GM12872 (cell line): ENCODE measurements around the gene ADSS1.

ENCODE experiments used
- CTCF ChIP-seq: IDR thresholded peaks from 3 replicates; pipeline ENCODE4 v1.5.1; 2011; ENCODE audit warnings: low read depth, mild to moderate bottlenecking, low read length, moderate library complexity; ENCODE audit not compliant: insufficient read depth

Gene ADSS1

GRCh38 chr14:104689109-104689880 is 34.7 kb upstream of the ADSS1 start, which contains the start of gene INF2:
INF2 (plus strand) TSS chr14:104689618; CDS start chr14:104701366, 11,748 bp downstream.
- TF ChIP-seq CTCF, result no peak

GRCh38 chr14:104689881-104690711 is 33.9 kb upstream of the ADSS1 start:
- TF ChIP-seq CTCF, result no peak

- TF ChIP-seq CTCF, result no peak
Observed at GRCh38 chr14:104690861-104691455, 33.1 kb upstream of the ADSS1 start.

- no peak for TF ChIP-seq CTCF
Observed at GRCh38 chr14:104691546-104692260, 32.3 kb upstream of the ADSS1 start.

- no peak for TF ChIP-seq CTCF
Observed at GRCh38 chr14:104692261-104692938, 31.6 kb upstream of the ADSS1 start.

GRCh38 chr14:104692939-104693315 is 31.1 kb upstream of the ADSS1 start:
- no peak for TF ChIP-seq CTCF
